GM23248 (cell line): Measurements from ENCODE around the gene PARVB.

Experiments used
- EZH2 ChIP-seq: fragments of 200-600 bp; sonication (generic); IDR thresholded peaks from 2 replicates; pipeline ENCODE4 v1.6.1; 2018; ENCODE audit warnings: antibody characterized with exemption, mild to moderate bottlenecking; ENCODE audit not compliant: insufficient read depth, poor library complexity, severe bottlenecking
- EZH2phosphoT487 ChIP-seq: fragments of 200-600 bp; sonication (generic); IDR thresholded peaks from 2 replicates; pipeline ENCODE4 v1.6.1; 2018; ENCODE audit warnings: antibody characterized with exemption, moderate library complexity, mild to moderate bottlenecking, low read depth; ENCODE audit not compliant: insufficient read depth

- TF ChIP-seq EZH2 (no peak), EZH2phosphoT487 (no peak)
These were observed 9.9 kb upstream of the PARVB start for GRCh38 chr22:44014241-44014640.
